DND-41 (cell line): ENCODE data around the gene RBM10.

ENCODE experiments used
- ATAC-seq: fragments of 200-7000 bp; cut with Tn5 transposase; 3 replicates; pipeline ENCODE4 v1.9.1; 2021; ENCODE audit warnings: low read depth; ENCODE audit not compliant: insufficient read depth
- DNase-seq: peaks from one replicate; pipeline ENCODE4 v3.0.0-alpha.2; 2020
- H2AFZ ChIP-seq: 2 replicates; pipeline ENCODE4 v1.6.0; 2012; ENCODE audit warnings: low read depth, low read length
- H3K27ac ChIP-seq: 2 replicates; pipeline ENCODE4 v1.5.1; 2012; ENCODE audit warnings: low read length, inconsistent platforms
- H3K27me3 ChIP-seq: fragments of 200-600 bp; sonication (generic); 2 replicates; pipeline ENCODE4 v1.6.0; 2012; ENCODE audit warnings: low read length, mild to moderate bottlenecking, inconsistent platforms; ENCODE audit not compliant: insufficient read depth, poor library complexity
- H3K36me3 ChIP-seq: 2 replicates; pipeline ENCODE4 v1.5.1; 2012; ENCODE audit warnings: low read length, inconsistent platforms; ENCODE audit not compliant: insufficient read depth
- H3K4me1 ChIP-seq: 2 replicates; pipeline ENCODE4 v1.5.1; 2012; ENCODE audit warnings: mild to moderate bottlenecking, low read length; ENCODE audit not compliant: insufficient read depth
- H3K4me2 ChIP-seq: 2 replicates; pipeline ENCODE4 v1.6.0; 2012; ENCODE audit warnings: mild to moderate bottlenecking, moderate library complexity, low read length, inconsistent platforms; ENCODE audit not compliant: insufficient read depth
- H3K4me3 ChIP-seq, 2 experiments: fragments of 200-600 bp in 1 of 2; shearing (Covaris generic) in 1 of 2; 2 replicates each; pipeline ENCODE4 v1.5.1; 2012 to 2016; ENCODE audit warnings: inconsistent platforms in 2 of 2, low read length in 2 of 2, mild to moderate bottlenecking in 2 of 2, low read depth in 1 of 2, moderate library complexity in 1 of 2
- H3K79me2 ChIP-seq: 2 replicates; pipeline ENCODE4 v1.6.0; 2012; ENCODE audit warnings: low read length, inconsistent platforms; ENCODE audit not compliant: insufficient read depth
- H3K9ac ChIP-seq: 2 replicates; pipeline ENCODE4 v1.6.0; 2012; ENCODE audit warnings: low read depth, mild to moderate bottlenecking, inconsistent platforms, low read length, moderate library complexity
- H3K9me3 ChIP-seq: 2 replicates; pipeline ENCODE4 v1.5.1; 2012; ENCODE audit warnings: low read length, moderate library complexity, mild to moderate bottlenecking, inconsistent platforms; ENCODE audit not compliant: insufficient read depth, severe bottlenecking
- H4K20me1 ChIP-seq: 2 replicates; pipeline ENCODE4 v1.6.0; 2012; ENCODE audit warnings: low read length; ENCODE audit not compliant: insufficient read depth
- CTCF ChIP-seq: IDR thresholded peaks from 2 replicates; pipeline ENCODE4 v1.5.1; 2012; ENCODE audit warnings: borderline replicate concordance, low read length, moderate library complexity, mild to moderate bottlenecking; ENCODE audit not compliant: poor library complexity, severe bottlenecking; ENCODE audit errors: extremely low read depth
- EZH2 ChIP-seq: IDR thresholded peaks from 3 replicates; pipeline ENCODE4 v1.6.1; 2012; ENCODE audit warnings: borderline replicate concordance, low read depth, mild to moderate bottlenecking, moderate library complexity, low read length, inconsistent platforms; ENCODE audit not compliant: severe bottlenecking

The RBM10 gene

GRCh38 chrX:47174846-47175587, 30.0 kb downstream of the RBM10 start:
- Histone ChIP-seq H3K27me3 (no peaks in the 10 kb centered on the region), H3K4me2 (no peak overlapping the region), H3K9me3 (no peaks in the 10 kb centered on the region), H3K4me3 (no peak overlapping the region), H4K20me1 (peaks cover 20% of the 10 kb centered on the region), H3K36me3 (peaks cover 99% of the 10 kb centered on the region), H3K9ac (no peak overlapping the region), H3K79me2 (peaks cover 3% of the 10 kb centered on the region; the same call in 1 of the 2 replicates), H2AFZ (no peak overlapping the region), H3K4me1 (no peaks in the 10 kb centered on the region), H3K27ac (no peak overlapping the region)
- ATAC-seq (no peak), DNase-seq (no peak)
- no peak for TF ChIP-seq CTCF
- TF ChIP-seq EZH2: no peak

GRCh38 chrX:47175588-47175980, 30.6 kb downstream of the RBM10 start:
- DNase-seq (no peak), ATAC-seq (no peak)
- Histone ChIP-seq H3K36me3 (peaks cover 98% of the 10 kb centered on the region), H3K9me3 (no peaks in the 10 kb centered on the region), H3K4me1 (no peaks in the 10 kb centered on the region), H2AFZ (no peak overlapping the region), H3K9ac (no peak overlapping the region), H3K79me2 (no peaks in the 10 kb centered on the region), H3K27ac (no peak overlapping the region), H3K4me2 (no peak overlapping the region), H3K4me3 (no peak overlapping the region), H3K27me3 (no peaks in the 10 kb centered on the region), H4K20me1 (peaks cover 15% of the 10 kb centered on the region)
- TF ChIP-seq CTCF (no peak), EZH2 (no peak)

- DNase-seq: no peak
- H3K9ac ChIP-seq: no peak overlapping the region
Observed at GRCh38 chrX:47176101-47176740, 31.2 kb downstream of the RBM10 start.

More at GRCh38 chrX:47176101-47176740, 31.2 kb downstream of the RBM10 start:
- ATAC-seq: no peak
- no peaks in the 10 kb centered on the region for H3K79me2 ChIP-seq
- H4K20me1 ChIP-seq: peaks cover 13% of the 10 kb centered on the region
- H3K9me3 ChIP-seq: no peaks in the 10 kb centered on the region
- H3K36me3 ChIP-seq: peaks cover 98% of the 10 kb centered on the region
- no peak for TF ChIP-seq EZH2
- no peak for TF ChIP-seq CTCF
- no peak overlapping the region for H2AFZ ChIP-seq
- H3K4me3 ChIP-seq: no peak overlapping the region
- H3K27me3 ChIP-seq: no peaks in the 10 kb centered on the region
- H3K4me1 ChIP-seq: no peaks in the 10 kb centered on the region
- H3K27ac ChIP-seq: no peak overlapping the region
- no peak overlapping the region for H3K4me2 ChIP-seq
